ENCODE measurements around the gene MGAT1.

- TF ChIP-seq EZH2phosphoT487 (IDR thresholded peaks at IDR 0.05; ENCODE audit: low read depth) (no peak), CTCF (IDR thresholded peaks at IDR 0.05; ENCODE audit: low read depth, low read length) (no peak)
These were observed 1.6 kb upstream of the MGAT1 start for GRCh38 chr5:180804129-180804618.

Measured in OCI-LY3 (cell line).